Thyroid gland (tissue), 4 donors: Measurements from ENCODE around the gene RNASE8.

Experiments used
- CTCF ChIP-seq, 6 experiments: fragments of 200-600 bp in 3 of 6; fragments of 450-650 bp in 3 of 6; sonication (generic) in 3 of 6; IDR thresholded peaks; one replicate each; pipeline ENCODE4 v1.5.1; 2016 to 2019; ENCODE audit warnings: antibody characterized with exemption in 6 of 6, mild to moderate bottlenecking in 2 of 6, inconsistent platforms in 1 of 6, moderate library complexity in 1 of 6
- POLR2A ChIP-seq, 2 donors: fragments of 450-650 bp; IDR thresholded peaks; one replicate each; pipeline ENCODE4 v1.6.1; 2017; ENCODE audit warnings: antibody characterized with exemption in 2 of 2, mild to moderate bottlenecking in 2 of 2, moderate library complexity in 1 of 2

GRCh38 chr14:21057803-21058675 lies at the start of gene RNASE8:
- no peak for TF ChIP-seq CTCF (IDR thresholded peaks at IDR 0.05)
- no peak for TF ChIP-seq POLR2A (IDR thresholded peaks at IDR 0.05)
